ENCODE results near the gene ANKS6. TPM values are rescaled to one million over a fixed set of nuclear protein-coding genes. Genes with fewer than 3 reads are reported as not detected.

The ANKS6 gene
- total and polyA plus RNA-seq, 11 donors: 1.9 to 8.0 (median 3.7) TPM

DNA sequence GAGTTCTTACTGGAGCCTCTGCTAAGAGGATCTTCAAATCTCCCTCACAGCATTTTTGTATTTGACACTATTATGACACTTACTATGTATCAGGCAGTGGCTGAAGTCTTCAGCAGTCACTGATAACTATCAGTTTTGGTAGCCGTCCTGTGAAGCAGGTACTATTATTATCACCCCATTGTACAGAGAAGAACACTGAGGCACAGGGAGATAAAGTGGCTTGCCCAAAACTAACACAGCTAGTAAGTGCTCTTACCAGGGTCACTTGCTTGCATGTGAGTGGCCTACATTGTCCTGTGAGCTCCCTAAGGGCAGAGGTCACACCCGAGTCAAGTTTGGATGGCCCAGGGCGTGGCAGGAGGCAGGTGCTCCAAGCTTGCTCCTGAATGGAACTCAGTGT, 104.5 kb downstream of the ANKS6 start:
- TF ChIP-seq, protein P1, sequence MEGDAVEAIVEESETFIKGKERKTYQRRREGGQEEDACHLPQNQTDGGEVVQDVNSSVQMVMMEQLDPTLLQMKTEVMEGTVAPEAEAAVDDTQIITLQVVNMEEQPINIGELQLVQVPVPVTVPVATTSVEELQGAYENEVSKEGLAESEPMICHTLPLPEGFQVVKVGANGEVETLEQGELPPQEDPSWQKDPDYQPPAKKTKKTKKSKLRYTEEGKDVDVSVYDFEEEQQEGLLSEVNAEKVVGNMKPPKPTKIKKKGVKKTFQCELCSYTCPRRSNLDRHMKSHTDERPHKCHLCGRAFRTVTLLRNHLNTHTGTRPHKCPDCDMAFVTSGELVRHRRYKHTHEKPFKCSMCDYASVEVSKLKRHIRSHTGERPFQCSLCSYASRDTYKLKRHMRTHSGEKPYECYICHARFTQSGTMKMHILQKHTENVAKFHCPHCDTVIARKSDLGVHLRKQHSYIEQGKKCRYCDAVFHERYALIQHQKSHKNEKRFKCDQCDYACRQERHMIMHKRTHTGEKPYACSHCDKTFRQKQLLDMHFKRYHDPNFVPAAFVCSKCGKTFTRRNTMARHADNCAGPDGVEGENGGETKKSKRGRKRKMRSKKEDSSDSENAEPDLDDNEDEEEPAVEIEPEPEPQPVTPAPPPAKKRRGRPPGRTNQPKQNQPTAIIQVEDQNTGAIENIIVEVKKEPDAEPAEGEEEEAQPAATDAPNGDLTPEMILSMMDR (IDR thresholded peaks at IDR 0.05): no peak
- no peak for TF ChIP-seq POLR2A (IDR thresholded peaks at IDR 0.05)
- no peak overlapping the region for H3K27ac ChIP-seq
- H3K27me3 ChIP-seq: peaks cover 0 to 17% (median 0%) of the 10 kb centered on the region in 9 donors
- H3K4me1 ChIP-seq: no peaks in the 10 kb centered on the region
- intact Hi-C loops (cut with DNase I): no loop called here
- no peaks in the 10 kb centered on the region for H3K9me3 ChIP-seq
- DNase-seq (no peak), ATAC-seq (no peak)
- no peak overlapping the region for H3K4me3 ChIP-seq
- 83 to 93% (median 88%) methylated on average over 2 to 3 of the region's 3 CpGs for WGBS, 4 donors
- no peaks in the 10 kb centered on the region for H3K36me3 ChIP-seq

GRCh38 chr9:98690686-98691085, 105.7 kb downstream of the ANKS6 start:
- no peak for DNase-seq
- 78 to 89% (median 78%) methylated on average over 1 of the region's 1 CpG; no CpG with 5 or more reads in 1 of the 4 donors for WGBS, 4 donors
- H3K9me3 ChIP-seq: no peaks in the 10 kb centered on the region

GRCh38 chr9:98688710-98689495, 107.5 kb downstream of the ANKS6 start:
- ATAC-seq (no peak), DNase-seq (no peak)
- no peaks in the 10 kb centered on the region for H3K27me3 ChIP-seq
- no peak for TF ChIP-seq POLR2A (IDR thresholded peaks at IDR 0.05)
- H3K4me3 ChIP-seq: no peak overlapping the region
- intact Hi-C loops (cut with DNase I): no loop called here
- no peaks in the 10 kb centered on the region for H3K36me3 ChIP-seq
- WGBS, 4 donors: 72 to 80% (median 78%) methylated on average over 7 of the region's 7 CpGs
- no peak overlapping the region for H3K27ac ChIP-seq
- no peaks in the 10 kb centered on the region for H3K9me3 ChIP-seq
- H3K4me1 ChIP-seq: no peaks in the 10 kb centered on the region

More at GRCh38 chr9:98690686-98691085, 105.7 kb downstream of the ANKS6 start:
- H3K27me3 ChIP-seq: peaks cover 0 to 5% (median 0%) of the 10 kb centered on the region in 9 donors
- no peak for ATAC-seq
- TF ChIP-seq POLR2A (IDR thresholded peaks at IDR 0.05): no peak
- TF ChIP-seq, protein P1 (IDR thresholded peaks at IDR 0.05): no peak
- H3K4me3 ChIP-seq: no peak overlapping the region
- intact Hi-C loops (cut with DNase I): no loop called here
- no peaks in the 10 kb centered on the region for H3K4me1 ChIP-seq
- H3K27ac ChIP-seq: no peak overlapping the region
- no peaks in the 10 kb centered on the region for H3K36me3 ChIP-seq

- WGBS, 4 donors: 81 to 100% (median 92%) methylated on average over 1 of the region's 1 CpG; no CpG with 5 or more reads in 1 of the 4 donors
- Histone ChIP-seq H3K27ac (no peak overlapping the region), H3K27me3 (no peaks in the 10 kb centered on the region), H3K4me1 (no peaks in the 10 kb centered on the region), H3K4me3 (no peak overlapping the region), H3K36me3 (no peaks in the 10 kb centered on the region), H3K9me3 (no peaks in the 10 kb centered on the region)
- TF ChIP-seq, protein P1 (IDR thresholded peaks at IDR 0.05): no peak
- no peak for TF ChIP-seq POLR2A (IDR thresholded peaks at IDR 0.05)
- no peak for ATAC-seq
- intact Hi-C loops (cut with DNase I): no loop called here
- DNase-seq: no peak
Measured at GRCh38 chr9:98687911-98688310, 108.4 kb downstream of the ANKS6 start.
